Stimulated activated CD4-positive, alpha-beta T cell treated with anti-CD3 and anti-CD28 coated beads, Interleukin-2, amount 100 ng/mL, for 48 hours (primary cell): ENCODE data around the gene AGPAT2.

Experiments used
- DNase-seq, 2 donors: peaks; one replicate each; pipeline ENCODE4 v3.0.0-alpha.2; 2020

Gene AGPAT2

DNA sequence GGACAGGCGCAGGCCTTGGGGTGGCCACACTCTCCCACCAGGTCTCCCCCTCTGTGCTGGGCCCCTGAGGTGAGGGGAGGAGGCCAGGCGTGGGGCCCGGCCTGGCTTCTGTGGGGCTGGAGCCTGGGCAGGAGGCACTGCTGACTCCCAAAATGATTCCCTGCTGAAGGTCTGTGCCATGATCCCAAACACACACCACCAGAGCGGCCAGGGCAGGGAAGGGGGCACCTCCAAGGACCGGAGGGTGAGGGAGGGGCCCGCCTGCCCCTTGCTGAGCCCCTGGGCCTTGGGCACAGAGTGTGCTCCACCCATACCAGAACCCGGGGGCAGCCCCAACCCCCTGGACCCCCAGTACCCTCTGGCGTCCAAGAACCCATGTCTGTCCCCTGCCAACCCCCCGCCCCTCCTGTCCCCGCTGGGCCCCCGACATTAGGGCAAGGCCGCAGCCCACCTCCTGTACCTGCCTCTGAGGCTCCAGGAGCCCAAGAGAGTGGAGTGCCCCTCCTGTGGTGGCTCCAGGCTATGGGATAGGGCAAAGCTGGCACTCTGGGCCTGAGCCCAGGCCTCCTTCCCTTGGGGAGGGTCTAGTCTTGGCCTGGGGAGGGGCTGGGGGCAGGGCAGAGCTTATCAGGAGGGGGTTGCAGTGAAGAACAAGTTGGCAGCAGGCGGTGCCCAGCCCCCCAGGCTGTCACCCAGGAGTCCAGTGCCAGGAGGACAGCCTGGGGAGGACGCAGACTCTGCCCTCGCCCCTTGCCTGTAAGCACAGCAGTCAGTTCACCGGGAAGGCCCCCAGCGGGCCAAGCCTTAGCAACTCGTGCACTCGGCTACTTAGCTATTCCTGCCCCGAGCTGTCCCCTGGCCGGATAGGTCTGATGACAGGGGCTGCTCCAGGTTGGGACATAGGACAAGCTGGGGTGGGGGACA is 27.1 kb downstream of the AGPAT2 start:
- no peak for DNase-seq

DNA sequence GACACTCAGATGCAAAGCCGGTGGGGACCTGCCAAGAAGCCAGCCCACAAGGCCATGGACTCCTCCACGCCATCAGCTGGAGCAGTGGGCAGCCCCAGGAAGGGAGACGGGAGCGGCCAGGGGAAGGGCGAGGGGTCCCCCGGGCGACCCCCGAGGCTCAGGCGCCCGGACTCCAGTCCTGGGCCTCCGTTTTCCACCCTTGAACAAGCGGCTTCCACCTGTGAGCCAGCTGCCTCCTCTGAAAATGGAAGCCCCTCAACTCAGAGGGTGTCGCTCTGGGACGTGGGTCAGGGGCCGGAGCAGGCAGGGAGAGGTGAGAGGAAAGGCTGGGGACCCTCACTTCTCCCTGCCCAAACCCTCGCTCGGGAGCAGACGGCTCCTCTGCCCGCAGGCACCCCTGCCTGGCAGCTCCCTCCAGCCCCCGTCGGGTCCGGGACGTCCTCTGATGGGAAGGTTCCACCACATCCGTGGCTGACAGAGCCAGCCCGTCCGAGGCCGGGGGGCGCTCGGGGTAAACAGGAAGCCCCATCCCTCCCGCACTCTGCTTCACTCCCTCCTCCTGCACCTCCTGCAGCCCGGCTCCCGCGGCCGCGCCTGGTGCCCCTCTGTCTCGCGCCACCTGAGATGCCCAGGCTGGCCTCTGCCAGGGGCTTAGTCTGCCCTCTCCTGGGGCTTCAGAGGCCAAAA is 28.3 kb downstream of the AGPAT2 start:
- DNase-seq, result no peak

DNA sequence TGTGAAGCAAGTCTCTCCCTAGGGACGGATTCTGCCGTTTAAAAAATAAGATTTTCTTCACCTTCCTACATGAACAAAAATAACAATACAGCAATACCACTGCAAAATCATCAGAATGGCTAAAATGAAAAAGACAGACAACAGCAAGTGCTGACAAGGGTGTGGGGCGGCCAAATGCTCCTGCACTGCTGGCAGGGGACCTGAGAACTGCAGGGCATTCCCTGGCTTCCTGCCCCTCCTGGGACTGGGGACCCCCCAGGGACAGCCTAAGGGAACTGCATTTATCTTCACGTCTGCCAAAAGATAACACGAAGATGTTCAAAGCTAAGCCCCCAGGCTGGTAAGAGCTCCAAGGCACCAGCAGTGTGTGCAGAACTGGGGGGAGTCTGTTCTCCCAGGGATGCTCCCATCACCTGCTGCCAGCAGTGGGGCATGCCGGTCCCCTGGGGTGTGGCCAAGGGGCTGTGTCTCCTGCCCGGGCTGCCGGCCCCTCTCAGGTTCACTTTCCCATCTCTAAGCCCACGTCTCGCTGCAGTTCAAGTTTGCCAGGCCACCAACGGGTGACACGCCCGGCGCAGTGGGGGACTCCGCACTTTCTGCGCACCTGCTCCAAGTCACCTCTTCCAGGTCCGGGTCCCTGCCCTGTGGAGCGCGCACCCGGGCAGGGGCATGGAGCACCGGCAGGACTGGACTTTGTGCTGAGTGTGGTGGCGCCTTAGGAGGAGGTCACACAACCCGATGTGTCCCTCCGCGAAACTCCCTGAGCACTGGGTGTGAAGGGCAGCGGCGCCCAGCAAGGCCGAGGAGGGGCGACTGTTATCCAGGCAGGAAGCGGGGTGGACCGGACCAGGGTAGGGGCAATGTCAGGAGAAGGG is 29.0 kb downstream of the AGPAT2 start:
- no peak for DNase-seq

DNA sequence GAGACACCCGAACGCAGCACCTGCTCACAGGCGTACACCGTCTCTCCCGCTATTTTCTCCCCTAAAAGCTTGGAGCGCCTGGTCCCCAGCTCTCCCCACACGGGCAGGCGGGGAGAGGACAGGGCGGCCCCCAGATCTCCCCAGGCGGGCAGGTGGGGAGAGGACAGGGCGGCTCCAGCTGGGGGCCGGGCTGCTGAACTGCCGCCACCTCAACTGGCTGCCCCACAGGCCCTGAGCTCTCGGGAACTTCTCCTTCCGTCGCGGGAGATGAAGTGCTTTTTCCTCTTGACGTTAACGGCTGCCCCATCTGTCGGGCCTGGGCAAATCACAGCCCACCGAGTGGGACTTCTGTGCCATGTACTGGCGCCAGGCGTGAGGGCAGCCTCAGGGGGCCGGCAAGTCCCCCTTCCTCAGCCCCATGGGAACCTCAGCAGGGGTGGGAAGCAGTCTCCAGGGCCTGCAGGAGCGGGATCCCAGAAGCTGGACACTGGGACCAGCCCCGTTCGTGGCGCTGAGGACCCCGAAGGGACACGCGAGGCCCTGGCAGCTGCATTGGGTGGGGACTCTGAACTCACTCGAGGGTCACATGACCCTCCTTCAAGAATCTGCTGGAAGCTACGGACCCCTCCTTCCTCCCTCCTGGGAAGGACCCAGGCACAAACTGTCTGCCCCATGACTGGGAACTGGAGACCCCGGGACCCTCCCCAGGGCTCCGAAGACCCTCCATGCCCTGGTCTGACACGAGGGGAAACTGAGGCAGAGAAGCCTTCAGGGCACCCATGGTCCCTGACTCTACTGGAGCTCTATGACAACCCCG is 30.3 kb downstream of the AGPAT2 start:
- no peak for DNase-seq

DNA sequence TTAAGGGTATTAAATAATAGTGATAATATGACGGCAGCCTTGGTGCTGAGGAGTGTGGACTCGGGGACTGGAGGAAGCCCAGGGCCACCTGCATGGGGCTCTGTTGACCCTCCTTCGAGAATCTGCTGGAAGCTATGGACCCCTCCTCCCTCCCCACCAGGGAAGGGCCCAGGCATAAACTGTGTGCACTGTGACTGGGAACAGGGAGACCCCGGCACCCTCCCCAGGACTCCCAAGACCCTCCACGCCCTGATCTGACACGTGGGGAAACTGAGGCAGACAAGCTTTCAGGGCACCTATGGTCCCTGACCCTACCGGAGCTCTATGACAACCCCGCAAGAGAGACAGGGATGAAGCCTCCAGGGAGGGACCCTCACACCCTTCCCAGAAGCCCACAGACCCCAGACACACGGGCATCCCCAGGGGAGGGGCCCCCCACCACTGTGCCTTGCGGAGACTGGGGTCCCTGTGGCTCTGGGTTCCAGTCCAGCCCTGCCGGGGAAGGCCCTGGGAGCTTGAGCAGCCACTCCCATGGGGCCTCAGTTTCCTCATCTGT is 31.0 kb downstream of the AGPAT2 start:
- DNase-seq, result no peak

DNA sequence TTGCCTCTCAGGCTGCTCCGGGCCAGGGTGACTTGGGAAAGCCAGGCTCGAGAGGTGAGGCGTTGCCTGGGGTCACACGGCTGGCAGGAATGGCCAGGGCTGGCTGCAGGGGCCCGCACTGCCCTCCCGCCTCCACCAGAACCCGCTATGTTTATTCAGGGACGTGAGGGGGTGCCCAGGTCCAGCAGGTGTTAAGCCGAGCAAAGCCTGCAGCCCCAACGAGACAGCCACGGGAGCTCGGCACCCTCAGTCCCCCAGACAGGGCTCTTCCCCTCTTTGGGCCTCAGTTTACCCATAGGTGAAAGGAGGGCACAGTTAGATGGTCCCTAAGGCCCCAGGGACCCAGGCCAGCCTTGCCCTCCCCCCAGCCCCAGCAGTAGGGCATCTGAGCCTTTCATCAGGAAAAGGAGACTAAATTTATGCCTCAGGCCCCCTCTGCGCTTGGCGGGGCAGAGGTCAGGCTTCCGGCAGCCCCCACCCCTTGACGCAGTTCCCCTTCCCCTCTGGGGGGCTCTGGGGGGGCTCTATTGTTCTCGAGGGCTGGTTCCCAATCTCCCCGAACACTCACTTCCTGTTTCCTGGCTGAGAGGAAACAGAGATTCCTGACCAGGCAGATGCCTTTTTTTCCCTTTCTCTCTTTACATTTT is 31.6 kb downstream of the AGPAT2 start:
- DNase-seq, result no peak

DNA sequence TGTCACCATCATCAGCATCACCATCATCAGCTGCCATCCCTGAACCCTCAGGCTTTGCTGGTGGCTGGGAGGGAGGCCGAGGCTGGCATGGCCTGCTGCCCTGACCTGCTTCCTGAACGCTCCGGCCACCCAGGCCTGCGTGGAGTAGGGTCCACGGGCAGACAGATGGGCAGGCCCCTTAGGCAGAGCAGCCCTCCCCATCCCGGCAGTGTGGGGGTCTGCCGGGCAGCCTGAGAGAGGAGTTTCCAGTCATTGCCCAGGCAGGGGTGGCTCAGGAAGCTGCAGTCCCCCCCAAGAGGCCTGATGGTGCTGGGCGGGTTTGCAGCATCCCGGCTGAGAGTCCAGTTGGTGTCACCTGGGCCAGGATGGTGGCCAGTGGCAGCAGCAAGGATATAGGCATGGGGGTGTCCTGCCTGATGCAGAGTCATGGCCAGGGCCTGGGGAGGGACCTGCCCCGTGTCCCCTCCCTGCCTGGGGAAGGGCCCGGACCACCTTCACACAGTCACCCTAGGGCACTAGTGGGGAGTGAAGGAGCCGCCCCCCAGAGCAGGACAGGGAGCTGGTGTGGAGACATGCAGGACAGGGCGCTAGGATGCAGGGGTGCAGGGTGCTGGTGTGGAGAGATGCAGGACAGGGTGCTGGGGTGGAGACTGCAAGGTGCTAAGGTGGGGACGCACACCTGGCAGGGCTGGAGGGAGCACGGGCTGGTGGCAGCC is 32.3 kb downstream of the AGPAT2 start:
- DNase-seq, result no peak

DNA sequence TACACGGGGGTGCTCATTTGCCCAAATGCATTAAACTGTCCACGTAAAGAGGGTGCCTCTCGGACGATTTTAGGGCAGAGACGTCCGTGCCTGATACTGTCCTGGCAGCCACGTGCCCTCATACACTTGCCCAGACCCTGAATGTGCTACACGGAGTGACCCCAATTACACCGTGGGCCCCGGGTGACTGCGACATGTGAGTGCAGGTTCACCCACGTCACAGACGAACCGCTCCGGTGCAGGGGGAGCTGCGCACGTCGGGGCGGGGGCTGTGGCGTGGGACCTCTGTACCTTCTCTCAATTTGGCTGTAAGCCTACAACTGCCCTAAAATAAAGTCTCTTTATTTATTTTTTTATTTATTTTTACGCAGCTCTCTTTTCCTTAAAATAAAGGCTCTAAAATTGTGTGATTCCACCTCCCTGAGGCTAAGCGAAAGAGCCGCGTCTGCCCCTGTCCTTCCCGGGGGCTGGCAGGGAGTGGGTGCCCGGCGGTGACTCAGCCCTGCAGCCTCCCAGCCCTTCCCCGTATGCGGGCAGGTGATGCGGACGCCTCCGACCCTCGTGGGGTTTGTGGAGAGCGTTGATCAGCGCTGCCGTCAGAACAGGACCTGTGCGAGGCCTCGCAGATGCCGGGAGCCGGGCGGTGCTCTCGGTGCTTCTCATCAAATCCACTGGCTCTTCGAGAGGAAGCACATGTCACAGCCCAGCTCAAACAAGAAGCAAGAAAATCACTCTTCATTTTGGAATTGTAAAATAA is 33.8 kb downstream of the AGPAT2 start:
- no peak for DNase-seq

DNA sequence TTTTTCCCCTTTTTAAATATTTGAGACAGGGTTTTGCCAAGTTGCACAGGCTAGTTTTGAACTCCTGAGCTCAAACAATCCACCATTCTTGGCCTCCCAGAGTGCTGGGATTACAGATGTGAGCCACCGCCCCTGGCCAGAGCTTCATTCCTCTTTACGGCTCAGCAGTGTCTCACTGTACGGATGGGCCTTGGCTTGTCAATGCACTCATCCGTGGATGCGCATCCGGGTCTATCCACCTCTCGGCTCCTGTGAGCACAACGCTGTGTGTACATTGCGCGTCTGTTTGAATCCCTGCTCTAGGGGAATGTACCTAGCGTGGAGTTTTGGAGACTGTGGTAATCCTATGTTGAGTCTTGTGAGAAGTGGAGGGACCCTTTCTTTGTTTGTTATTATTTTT is 35.4 kb downstream of the AGPAT2 start:
- no peak for DNase-seq

DNA sequence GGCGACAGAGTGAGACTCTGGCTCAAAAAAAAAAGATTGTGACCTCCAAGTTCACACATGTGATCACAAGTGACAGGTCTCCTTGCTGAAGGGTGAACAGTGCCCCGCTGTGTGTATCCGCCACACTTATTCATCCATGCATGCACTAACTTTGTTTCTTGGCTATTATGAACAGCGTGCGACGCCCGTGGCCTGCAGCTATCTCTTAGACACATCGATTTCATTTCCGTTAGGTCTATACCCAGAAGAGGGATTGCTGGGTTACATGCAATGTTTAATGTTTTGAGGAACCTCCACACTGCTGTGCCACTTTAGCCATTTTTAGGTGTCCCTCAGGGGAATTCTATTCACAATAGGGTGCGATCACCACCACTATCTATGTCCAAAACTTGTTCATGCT is 36.6 kb downstream of the AGPAT2 start:
- no peak for DNase-seq

DNA sequence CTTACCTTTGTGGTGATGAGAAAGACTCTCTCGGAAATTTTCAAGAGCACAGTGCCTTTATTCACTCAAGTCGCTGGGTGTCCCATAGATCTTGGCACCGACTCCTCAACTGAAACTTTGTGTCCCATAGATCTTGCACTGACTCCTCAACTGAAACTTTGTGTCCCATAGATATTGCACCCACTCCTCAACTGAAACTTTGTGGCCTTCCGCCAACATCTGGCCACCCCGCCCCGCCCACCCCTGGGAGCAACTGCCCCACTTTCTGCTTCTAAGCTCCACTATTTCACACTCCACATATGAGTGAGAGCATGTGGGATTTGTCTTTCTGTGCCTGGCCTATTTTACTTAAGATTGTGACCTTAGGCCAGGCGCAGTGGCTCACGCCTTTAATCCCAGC is 37.2 kb downstream of the AGPAT2 start:
- DNase-seq, result no peak

DNA sequence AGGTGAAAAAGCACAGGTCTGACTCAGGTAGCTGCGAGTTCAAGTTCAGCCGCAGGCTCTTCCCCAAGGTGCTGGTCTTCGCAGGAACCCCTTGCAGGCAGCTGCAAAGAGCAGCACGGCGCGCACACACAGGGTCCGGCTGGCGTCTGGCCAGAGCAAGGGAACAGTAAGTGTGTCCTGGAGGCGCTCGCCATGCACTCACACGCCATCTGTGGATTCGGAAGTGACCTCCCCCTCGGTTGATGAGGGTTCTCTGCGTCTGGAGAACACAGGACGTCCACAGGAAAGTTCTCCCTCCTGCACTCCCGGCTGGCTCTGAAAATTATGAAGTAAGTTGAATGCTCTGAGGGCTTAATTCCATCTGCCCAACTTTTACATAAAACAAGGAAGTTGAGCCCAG is 38.5 kb downstream of the AGPAT2 start:
- no peak for DNase-seq

DNA sequence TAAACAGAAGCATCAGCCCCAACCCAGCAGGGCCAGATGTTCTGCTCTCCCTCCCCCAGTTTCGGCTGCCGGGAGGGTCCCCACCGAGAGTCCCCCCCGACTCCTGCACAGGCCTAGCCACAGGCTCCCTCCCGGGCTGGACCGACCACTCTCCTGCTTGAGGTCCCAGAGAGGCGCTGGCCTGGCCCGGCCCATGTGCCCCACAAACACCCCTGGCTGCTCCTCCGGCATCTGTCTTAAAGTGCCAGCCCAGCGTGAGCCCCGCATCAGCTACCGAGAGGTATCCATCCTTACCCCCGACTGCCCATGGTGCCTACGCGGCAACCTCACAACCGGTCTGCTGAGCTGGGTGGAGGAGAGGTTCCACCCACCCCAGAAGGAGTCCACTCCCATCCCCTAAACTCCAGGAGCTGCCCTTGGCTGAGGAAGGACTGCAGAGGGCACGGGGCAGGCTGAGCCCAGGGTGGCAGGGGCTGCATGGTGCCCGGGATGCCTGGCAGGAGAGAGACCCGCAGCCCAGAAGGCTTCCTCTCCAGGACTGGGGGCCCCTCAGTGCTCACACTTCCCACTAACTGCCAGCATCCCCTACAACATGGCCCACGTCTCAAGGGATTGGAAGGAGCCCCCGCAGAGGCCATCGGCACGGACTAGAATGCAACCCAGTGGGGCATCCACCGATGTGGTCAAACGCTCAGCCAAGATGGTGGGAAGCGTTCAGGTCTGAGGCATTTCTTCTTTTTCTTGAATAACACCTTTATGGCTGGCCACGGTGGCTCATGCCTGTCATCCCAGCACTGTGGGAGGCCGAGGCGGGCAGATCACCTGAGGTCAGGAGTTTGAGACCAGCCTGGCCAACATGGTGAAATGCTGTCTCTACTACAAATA is 40.2 kb downstream of the AGPAT2 start:
- DNase-seq, result no peak

DNA sequence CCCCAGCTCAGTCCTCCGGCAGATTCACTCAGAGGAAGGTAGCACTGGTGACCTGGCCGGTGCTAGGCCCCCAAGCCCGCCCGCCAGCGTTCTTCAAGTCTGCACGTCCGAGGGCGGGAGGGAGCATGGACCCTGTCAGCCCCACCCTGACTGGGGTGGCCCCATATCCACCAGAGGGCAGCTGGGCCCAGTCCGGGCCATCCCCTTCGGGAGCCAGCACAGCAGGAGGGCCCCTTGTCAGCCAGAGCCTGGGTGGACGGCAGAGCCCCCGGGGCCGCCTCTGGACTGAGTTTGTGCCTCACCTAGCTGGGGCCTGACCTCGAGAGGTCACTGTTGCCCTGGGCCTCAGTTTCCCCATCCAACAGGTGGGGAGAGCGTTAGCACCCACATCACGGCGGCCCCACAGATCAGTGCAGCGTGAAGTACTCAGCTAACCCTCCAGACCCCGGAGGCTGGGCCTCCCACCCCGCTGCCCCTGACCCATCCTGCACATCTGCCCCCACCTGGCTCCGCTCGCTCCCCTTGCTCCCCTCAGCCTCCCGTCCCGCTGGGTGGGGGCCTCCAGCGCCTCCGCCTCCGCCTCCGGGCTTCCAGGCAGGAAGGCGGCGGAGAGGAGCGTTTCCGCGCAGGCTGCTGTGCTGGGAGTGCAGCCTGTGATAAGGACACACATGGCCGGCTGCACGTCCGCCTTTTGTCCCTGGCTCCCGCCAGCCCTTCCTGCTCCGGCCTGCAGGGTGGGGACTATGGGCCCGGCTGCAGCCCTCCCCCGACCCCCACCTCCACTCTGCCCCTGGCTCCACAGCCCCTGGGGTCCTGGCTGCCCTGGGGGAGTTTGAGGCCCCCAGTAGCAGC is 41.1 kb downstream of the AGPAT2 start:
- DNase-seq, result no peak

DNA sequence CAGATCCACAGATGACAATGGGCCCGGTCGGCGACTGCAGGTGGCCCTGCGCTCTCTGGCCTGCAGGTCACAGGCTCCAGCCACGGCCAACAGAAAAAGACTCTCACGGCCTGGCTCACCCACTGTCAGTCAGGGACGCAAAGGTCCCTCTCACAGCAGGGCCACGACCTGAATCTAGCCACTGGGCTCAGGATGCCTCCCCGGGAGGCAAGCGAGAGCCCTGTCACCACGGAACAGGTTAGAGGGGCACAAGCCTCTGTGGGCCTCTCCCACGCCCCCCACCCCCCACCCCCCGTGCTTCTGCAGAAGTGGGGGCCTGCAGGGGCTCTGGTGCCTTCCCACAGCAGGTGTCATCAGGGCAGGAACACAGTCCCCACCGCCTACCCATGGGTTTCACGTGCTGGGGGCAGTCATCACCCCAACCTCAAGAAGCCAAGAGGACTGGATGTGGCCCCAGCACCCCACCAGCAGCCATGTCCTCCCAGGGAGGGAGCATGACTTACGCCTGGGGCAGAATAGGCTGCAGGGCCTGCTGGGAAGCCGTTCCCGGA is 41.8 kb downstream of the AGPAT2 start:
- no peak for DNase-seq

DNA sequence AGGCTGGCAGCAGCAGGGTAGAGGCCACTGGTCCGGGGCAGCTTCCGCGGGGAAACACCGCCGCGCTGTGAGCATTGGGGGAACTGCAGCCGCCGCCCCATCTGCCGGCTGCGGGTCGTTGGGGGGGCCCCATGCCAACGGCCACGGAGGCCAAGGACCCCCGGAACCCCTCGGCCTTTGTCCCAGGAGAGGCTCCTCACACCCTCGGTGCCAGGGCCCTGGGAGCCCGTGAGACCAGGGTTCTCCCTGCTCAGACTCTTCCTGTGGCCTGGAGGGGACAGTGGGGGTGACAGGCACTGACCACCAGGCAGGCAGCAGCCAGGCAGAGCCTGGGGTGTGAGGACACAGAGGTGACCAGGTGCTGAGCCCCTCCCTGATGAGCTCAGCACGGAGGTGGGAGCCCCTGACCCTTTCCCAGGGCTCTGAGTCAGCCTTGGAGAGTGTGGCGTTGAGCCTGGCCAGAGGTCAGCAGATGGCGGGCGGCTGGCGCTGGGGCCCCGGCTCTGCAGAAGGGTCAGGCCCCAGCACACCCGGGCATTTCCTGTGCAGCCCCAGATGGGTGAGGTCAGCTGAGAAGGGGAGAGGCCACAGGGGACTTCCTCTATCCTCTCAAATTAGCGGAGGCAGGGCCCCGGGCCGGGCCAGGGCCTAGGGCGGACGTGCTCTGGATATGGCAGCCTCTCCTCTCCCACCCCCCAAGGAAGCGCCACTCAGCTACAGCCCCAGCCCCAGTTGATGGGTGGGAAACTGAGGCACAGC is 42.5 kb downstream of the AGPAT2 start:
- DNase-seq, result peak; percentile 73 to 77

DNA sequence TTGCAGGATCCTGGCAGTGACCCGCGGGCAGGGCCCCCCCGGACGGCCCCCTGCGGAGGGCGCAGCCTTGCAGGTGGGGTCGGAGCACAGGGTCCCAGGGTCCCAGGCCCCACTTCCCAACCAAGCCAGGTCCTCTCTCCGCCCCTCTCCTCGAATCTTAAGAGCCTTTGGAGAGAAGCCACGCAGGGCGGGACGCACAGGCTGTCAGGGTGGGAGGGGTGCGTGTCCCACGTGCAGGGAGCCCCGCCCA is 43.0 kb downstream of the AGPAT2 start:
- no peak for DNase-seq
